Measurements from ENCODE around the gene CCSER1. TPM values are rescaled to one million over a fixed set of nuclear protein-coding genes. Genes with fewer than 3 reads are reported as not detected.

CCSER1 gene
- total and polyA plus RNA-seq, 10 donors, result 1.3 to 30.4 (median 20.4) TPM

DNA sequence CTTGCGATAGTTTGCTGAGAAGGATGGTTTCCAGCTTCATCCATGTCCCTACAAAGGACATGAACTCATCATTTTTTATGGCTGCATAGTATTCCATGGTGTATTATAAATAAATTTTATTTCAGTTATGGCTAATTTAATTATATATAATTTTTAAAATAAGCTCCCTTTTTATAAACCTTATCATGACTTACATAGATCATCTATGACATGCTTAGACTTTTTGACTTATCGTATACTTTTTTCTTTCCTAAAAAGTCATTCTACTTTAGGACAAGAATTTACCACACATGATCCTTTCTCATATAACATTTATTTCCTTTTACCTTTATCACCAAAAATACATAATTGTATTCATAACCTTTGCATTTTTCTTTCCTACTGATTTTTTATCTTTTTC, 376.5 kb downstream of the CCSER1 start:
- Histone ChIP-seq H3K4me1 (no peaks in the 10 kb centered on the region), H3K9me3 (peaks cover 0 to 42% (median 23%) of the 10 kb centered on the region in 8 donors), H3K4me3 (no peak overlapping the region), H3K36me3 (no peaks in the 10 kb centered on the region), H3K27ac (no peak overlapping the region), H3K27me3 (replicated peaks in 1 of 7) (no peaks in the 10 kb centered on the region)
- TF ChIP-seq, protein P1, sequence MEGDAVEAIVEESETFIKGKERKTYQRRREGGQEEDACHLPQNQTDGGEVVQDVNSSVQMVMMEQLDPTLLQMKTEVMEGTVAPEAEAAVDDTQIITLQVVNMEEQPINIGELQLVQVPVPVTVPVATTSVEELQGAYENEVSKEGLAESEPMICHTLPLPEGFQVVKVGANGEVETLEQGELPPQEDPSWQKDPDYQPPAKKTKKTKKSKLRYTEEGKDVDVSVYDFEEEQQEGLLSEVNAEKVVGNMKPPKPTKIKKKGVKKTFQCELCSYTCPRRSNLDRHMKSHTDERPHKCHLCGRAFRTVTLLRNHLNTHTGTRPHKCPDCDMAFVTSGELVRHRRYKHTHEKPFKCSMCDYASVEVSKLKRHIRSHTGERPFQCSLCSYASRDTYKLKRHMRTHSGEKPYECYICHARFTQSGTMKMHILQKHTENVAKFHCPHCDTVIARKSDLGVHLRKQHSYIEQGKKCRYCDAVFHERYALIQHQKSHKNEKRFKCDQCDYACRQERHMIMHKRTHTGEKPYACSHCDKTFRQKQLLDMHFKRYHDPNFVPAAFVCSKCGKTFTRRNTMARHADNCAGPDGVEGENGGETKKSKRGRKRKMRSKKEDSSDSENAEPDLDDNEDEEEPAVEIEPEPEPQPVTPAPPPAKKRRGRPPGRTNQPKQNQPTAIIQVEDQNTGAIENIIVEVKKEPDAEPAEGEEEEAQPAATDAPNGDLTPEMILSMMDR (IDR thresholded peaks at IDR 0.05 in 8 of 11, conservative IDR thresholded peaks at IDR 0.05 in 3 of 11), result no peak
- TF ChIP-seq POLR2AphosphoS5 (IDR thresholded peaks at IDR 0.05) (no peak), POLR2A (IDR thresholded peaks at IDR 0.05) (no peak)
- no peak for DNase-seq
- intact Hi-C loops (cut with DNase I; ENCODE audit: low total_unique reads), result no loop called here
- WGBS, 5 donors, result 90 to 96% (median 93%) methylated on average over 2 of the region's 2 CpGs

DNA sequence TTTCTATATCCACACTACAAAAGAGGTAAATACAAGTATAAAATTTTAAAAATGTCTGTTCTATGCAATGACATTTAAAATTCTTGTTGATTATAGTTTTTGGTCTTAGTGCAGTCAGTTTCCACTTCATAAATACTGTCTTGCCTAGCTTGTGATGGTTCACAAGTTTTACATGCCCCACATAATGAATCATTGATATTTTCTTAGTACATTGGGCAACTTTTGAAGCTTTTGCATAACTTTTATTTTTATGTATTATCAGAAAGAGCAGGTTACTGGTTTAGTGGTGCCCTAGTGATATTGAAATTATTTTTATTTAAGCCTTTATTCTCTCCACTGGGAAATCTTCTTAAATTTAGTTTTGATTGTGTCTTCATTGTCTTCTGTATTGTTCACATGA, 388.0 kb downstream of the CCSER1 start:
- no peaks in the 10 kb centered on the region for H3K4me1 ChIP-seq
- no peaks in the 10 kb centered on the region for H3K36me3 ChIP-seq
- no peak for DNase-seq
- no peaks in the 10 kb centered on the region for H3K27me3 ChIP-seq (replicated peaks in 1 of 7)
- TF ChIP-seq POLR2A (IDR thresholded peaks at IDR 0.05) (no peak), POLR2AphosphoS5 (IDR thresholded peaks at IDR 0.05) (no peak)
- TF ChIP-seq, protein P1 (IDR thresholded peaks at IDR 0.05 in 8 of 11, conservative IDR thresholded peaks at IDR 0.05 in 3 of 11), result no peak
- H3K27ac ChIP-seq, result no peak overlapping the region
- no peaks in the 10 kb centered on the region for H3K9me3 ChIP-seq
- no peak overlapping the region for H3K4me3 ChIP-seq
- intact Hi-C loops (cut with DNase I; ENCODE audit: low total_unique reads), result no loop called here

DNA sequence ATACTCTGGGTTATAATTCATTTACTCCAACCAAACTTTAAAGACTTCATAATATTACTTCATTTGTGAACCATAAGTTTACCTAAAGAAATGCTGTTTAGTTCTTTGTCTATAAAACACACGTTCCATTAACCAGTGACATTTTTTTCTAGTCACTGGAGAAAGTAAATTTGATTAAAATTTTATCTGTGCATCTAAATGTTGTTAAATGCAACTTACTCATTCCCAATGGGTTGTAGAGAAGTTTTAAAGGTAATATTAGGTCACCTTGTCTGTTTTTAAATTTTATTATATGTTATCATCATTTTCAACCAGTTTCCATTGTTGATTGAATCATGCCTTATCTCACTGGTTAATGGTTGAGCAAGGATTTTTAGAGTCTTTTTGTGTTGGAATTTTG, 401.4 kb downstream of the CCSER1 start:
- H3K27ac ChIP-seq, result no peak overlapping the region
- DNase-seq, result no peak
- 68 to 82% (median 78%) methylated on average over 1 of the region's 1 CpG for WGBS, 5 donors

DNA sequence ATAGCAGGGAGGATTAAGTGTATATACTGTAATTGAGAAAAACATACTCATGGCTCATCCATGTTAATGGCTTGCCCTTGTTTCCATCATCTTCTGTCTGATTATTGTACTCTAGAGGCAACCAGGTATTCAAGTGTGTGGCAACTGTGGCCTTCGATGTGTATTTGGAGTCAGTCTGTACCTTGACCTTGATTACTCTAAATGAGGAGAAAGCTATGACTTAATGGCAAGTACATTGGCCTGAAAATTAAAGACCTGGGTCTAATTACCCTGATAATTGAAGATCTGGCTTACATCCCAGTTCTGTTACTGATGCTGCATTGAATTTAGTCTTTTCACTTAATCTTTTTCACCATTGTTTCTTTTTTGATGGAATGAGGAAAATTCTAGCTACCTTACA, 409.2 kb downstream of the CCSER1 start:
- Histone ChIP-seq H3K27ac (no peak overlapping the region), H3K36me3 (no peaks in the 10 kb centered on the region), H3K27me3 (replicated peaks in 1 of 7) (no peaks in the 10 kb centered on the region), H3K4me1 (no peaks in the 10 kb centered on the region), H3K9me3 (no peaks in the 10 kb centered on the region), H3K4me3 (no peak overlapping the region)
- intact Hi-C loops (cut with DNase I; ENCODE audit: low total_unique reads), result no loop called here
- DNase-seq, result no peak
- WGBS, 5 donors, result 83 to 94% (median 90%) methylated on average over 1 of the region's 1 CpG
- TF ChIP-seq POLR2A (IDR thresholded peaks at IDR 0.05) (no peak), POLR2AphosphoS5 (IDR thresholded peaks at IDR 0.05) (no peak)
- TF ChIP-seq, protein P1 (IDR thresholded peaks at IDR 0.05 in 8 of 11, conservative IDR thresholded peaks at IDR 0.05 in 3 of 11), result no peak

More for the DNA sequence above, 401.4 kb downstream of the CCSER1 start:
- intact Hi-C loops (cut with DNase I; ENCODE audit: low total_unique reads), result no loop called here
- no peaks in the 10 kb centered on the region for H3K9me3 ChIP-seq
- no peaks in the 10 kb centered on the region for H3K4me1 ChIP-seq
- TF ChIP-seq POLR2A (IDR thresholded peaks at IDR 0.05) (no peak), POLR2AphosphoS5 (IDR thresholded peaks at IDR 0.05) (no peak)
- TF ChIP-seq, protein P1 (IDR thresholded peaks at IDR 0.05 in 8 of 11, conservative IDR thresholded peaks at IDR 0.05 in 3 of 11), result no peak
- no peaks in the 10 kb centered on the region for H3K27me3 ChIP-seq (replicated peaks in 1 of 7)
- no peaks in the 10 kb centered on the region for H3K36me3 ChIP-seq
- H3K4me3 ChIP-seq, result no peak overlapping the region
